GM19099 (cell line): ENCODE data around the gene FHIP1B.

ENCODE experiments used
- POLR2A ChIP-seq: IDR thresholded peaks from 3 replicates; pipeline ENCODE4 v1.6.1; 2011; ENCODE audit warnings: low read depth; ENCODE audit not compliant: insufficient read length; ENCODE audit errors: extremely low read depth

Gene FHIP1B

GRCh38 chr11:6219359-6219758 is 15.1 kb downstream of the FHIP1B start:
- no peak for TF ChIP-seq POLR2A

DNA sequence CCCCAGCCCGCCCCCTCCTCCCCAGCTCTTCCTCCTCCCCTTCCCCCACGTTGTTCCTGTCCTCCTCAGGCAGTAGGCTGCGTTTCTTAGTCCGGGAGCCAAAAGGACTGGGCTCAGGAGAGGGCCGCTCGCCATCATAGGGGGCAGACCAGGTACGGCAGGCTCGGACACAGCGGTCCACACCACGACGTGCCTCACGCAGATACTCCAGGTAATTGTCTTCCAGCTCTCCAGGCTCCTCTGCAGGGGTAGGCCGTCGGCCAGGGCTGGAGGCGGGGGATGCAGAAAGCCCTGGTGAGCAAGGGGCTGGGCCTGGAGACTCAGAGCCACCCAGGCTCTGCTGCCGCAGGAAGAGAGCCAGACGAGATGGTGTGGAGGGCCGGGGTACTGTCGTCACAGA is 16.7 kb downstream of the FHIP1B start:
- TF ChIP-seq POLR2A: no peak

DNA sequence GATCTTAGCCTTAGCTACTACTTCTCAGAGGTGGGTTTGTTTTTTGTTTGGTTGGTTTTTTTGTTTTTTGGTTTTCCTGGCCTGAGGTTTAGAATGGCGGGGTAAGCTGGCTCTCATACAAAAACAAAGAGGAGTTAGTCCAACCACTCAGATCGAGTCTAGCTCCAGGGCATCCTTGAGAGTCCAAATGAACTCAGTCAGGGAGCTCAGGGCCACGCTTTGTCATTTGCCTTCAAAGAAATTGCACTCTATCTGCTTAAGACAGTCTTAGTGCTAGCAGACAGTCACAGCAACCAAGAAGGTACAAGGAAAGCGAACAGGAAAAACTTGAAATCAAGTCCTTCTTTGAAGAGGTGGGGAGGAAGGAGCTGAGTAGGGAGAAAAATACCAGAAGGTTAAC is 17.9 kb downstream of the FHIP1B start:
- no peak for TF ChIP-seq POLR2A

- TF ChIP-seq POLR2A: no peak
Measured at GRCh38 chr11:6214530-6214929, 19.9 kb downstream of the FHIP1B start.

DNA sequence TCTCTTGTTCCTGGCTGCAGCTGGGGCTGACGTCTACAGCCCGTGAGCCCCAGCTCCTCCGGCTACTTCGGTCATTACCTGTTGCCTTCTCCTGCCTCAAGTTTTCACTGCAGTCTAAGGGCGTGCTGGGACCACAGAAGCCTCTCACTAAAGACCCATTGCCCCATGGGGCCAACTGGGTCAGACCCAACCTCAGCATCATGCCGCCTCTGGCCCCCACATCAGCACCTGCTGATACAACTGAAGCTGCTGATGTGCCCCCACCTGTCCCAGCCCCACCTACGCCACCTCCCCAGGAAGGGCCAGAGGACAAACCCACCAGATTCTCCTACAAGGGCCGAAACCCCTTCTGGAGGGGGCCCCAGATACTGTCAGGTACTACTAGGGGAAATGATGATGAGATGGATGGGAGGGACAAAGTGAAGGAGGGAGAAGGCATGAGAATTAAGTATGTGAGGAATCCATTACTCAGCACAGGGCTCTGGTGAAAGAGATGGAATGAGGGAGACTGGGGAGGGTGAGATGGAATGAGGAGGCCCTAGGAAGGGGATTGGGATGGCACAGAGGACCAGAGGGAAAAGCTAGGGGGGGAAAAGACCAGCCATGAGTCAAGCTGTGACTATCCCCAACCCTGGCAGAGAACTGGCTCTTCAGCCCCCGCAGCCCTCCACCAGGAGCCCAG is 24.0 kb downstream of the FHIP1B start:
- TF ChIP-seq POLR2A: no peak

GRCh38 chr11:6209801-6210200 is 24.6 kb downstream of the FHIP1B start:
- TF ChIP-seq POLR2A: no peak

GRCh38 chr11:6206456-6207180 is 27.8 kb downstream of the FHIP1B start:
- TF ChIP-seq POLR2A: no peak

- TF ChIP-seq POLR2A: no peak
Measured at GRCh38 chr11:6205366-6205765, 29.1 kb downstream of the FHIP1B start, which contains the start of gene C11orf42. TSS of gene C11orf42 (plus strand) at chr11:6205557. CDS start at chr11:6205616, 59 bp downstream.

GRCh38 chr11:6204706-6205105 is 29.7 kb downstream of the FHIP1B start:
- no peak for TF ChIP-seq POLR2A

- TF ChIP-seq POLR2A: no peak
Measured at GRCh38 chr11:6203327-6203726, 31.1 kb downstream of the FHIP1B start.

DNA sequence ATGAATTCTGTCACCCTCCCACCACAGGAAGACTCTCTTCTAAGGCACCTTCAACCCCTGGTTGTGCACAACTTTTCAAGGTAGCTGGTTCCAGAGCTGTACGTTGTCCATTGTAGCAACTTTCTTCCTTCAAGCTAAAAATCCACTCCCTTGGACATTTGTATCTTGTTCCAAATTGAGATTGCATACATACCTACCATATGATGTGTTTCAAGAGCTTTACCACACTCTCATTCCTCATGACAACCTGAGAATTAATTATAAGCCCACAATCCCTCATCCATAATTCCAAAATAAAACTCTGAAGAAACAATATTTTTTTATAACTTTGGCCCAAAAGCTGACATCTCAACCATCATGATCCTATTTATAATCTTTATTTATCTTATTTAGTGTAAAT is 32.4 kb downstream of the FHIP1B start:
- TF ChIP-seq POLR2A: no peak

- no peak for TF ChIP-seq POLR2A
Measured at GRCh38 chr11:6201481-6201880, 33.0 kb downstream of the FHIP1B start.

DNA sequence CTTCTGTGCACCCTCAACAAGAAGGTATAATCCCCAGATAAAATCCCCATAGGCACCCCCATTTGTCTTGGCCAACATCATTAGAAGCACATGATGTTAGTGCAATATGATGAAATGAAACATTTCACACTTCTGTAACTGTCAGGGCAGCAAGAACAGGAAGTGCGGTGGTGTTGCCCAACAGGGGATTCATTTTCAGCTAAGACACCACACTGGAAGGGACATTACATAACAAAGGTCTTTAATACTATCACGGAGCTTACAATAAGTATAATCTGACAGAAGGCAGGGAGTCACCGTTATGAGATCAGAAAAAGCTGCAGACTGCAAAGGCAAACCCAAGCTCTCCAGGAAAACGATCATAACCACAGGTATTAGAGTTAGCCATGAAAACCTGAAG is 33.5 kb downstream of the FHIP1B start:
- TF ChIP-seq POLR2A: no peak

GRCh38 chr11:6199174-6199810 is 35.1 kb downstream of the FHIP1B start, which contains the start of gene OR52W1:
TSS of gene OR52W1 (plus strand) at chr11:6199224. CDS start at chr11:6199224, 0 bp downstream.
- no peak for TF ChIP-seq POLR2A

DNA sequence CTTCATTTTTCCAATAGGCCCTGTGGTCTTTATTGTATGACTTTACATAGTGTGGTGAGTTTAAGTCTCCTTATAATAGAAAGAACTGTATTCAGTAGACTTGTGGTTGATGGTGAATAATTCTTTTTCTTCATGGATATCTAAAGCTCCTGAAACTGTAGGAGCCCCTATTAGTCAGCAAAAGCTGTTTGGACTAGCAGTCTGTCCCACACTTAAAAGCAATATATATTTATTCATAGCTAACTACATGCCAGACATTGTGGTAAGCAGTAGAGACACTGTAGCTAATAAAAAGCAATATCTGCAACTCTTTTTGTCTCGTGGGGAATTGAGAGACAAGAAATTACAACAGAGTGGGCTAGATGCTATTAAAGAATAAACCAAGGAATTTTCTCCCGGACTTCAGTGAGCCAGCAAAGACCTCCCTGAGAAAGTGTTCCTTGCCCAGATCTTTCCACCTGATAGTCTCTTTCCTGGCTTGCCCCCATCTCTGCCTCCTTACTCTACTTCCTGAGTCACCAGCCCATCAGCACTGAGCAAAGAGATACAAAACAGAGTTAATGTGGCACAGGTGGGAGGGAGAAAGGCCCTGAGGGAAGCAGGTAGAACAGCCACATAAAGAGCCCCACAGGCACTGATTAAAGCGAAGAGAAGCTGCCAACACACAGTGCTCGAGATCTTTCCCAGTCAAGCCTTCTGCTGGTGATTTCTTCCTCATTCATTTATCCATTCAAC is 36.8 kb downstream of the FHIP1B start:
- TF ChIP-seq POLR2A: no peak
